Astrocyte (in vitro differentiated cells and primary cell): Measurements from ENCODE around the gene MLKL. TPM values are rescaled to one million over a fixed set of nuclear protein-coding genes. Genes with fewer than 3 reads are reported as not detected.
A peak's percentile ranks its signal among the peaks of the same experiment; 100 is the strongest.

Experiments
- DNase-seq: peaks from one replicate; pipeline ENCODE4 v3.0.0-alpha.2; 2010; ENCODE audit warnings: low read depth
- FAIRE-seq: peaks from 2 replicates; lab custom pipeline; 2011; peaks lifted over from hg19 to GRCh38; lab: Jason Lieb, UNC
- H2AFZ ChIP-seq: 2 replicates; pipeline ENCODE4 v1.6.0; 2012; ENCODE audit warnings: low read depth, low read length, inconsistent platforms
- H3K27ac ChIP-seq: 2 replicates; pipeline ENCODE4 v1.5.1; 2011; ENCODE audit warnings: low read depth, low read length, inconsistent platforms
- H3K27me3 ChIP-seq: 2 replicates; pipeline ENCODE4 v1.6.0; 2011; ENCODE audit warnings: low read length, inconsistent platforms; ENCODE audit not compliant: insufficient read depth
- H3K36me3 ChIP-seq: 2 replicates; pipeline ENCODE4 v1.5.1; 2011; ENCODE audit warnings: low read length, inconsistent platforms; ENCODE audit not compliant: insufficient read depth
- H3K4me1 ChIP-seq: 2 replicates; pipeline ENCODE4 v1.5.1; 2011; ENCODE audit warnings: low read length, inconsistent platforms; ENCODE audit not compliant: insufficient read depth
- H3K4me2 ChIP-seq: 2 replicates; pipeline ENCODE4 v1.6.0; 2012; ENCODE audit warnings: low read length, inconsistent platforms
- H3K4me3 ChIP-seq: 2 replicates; pipeline ENCODE4 v1.5.1; 2011; ENCODE audit warnings: low read depth, mild to moderate bottlenecking, low read length, inconsistent platforms; ENCODE audit not compliant: insufficient read depth
- H3K79me2 ChIP-seq: 2 replicates; pipeline ENCODE4 v1.6.0; 2012; ENCODE audit warnings: mild to moderate bottlenecking, low read length, inconsistent platforms; ENCODE audit not compliant: insufficient read depth
- H3K9ac ChIP-seq: 2 replicates; pipeline ENCODE4 v1.6.0; 2012; ENCODE audit warnings: mild to moderate bottlenecking, low read length, inconsistent platforms
- H3K9me3 ChIP-seq: 2 replicates; pipeline ENCODE4 v1.5.1; 2012; ENCODE audit warnings: low read depth, mild to moderate bottlenecking, low read length, inconsistent platforms; ENCODE audit not compliant: insufficient read depth
- H4K20me1 ChIP-seq: 2 replicates; pipeline ENCODE4 v1.6.0; 2012; ENCODE audit warnings: low read length, inconsistent platforms; ENCODE audit not compliant: insufficient read depth
- H3K27ac Mint-ChIP-seq: one replicate; pipeline ENCODE4 v1.8.0; 2021; ENCODE audit warnings: mild to moderate bottlenecking, mixed read lengths; ENCODE audit not compliant: unreplicated experiment
- H3K27me3 Mint-ChIP-seq: one replicate; pipeline ENCODE4 v1.8.0; 2021; ENCODE audit warnings: low read depth, mixed read lengths; ENCODE audit not compliant: unreplicated experiment
- H3K36me3 Mint-ChIP-seq: one replicate; pipeline ENCODE4 v1.8.0; 2021; ENCODE audit warnings: low read depth, mixed read lengths; ENCODE audit not compliant: unreplicated experiment
- H3K4me1 Mint-ChIP-seq: one replicate; pipeline ENCODE4 v1.8.0; 2021; ENCODE audit warnings: low read depth, mixed read lengths; ENCODE audit not compliant: unreplicated experiment
- H3K4me3 Mint-ChIP-seq: one replicate; pipeline ENCODE4 v1.8.0; 2021; ENCODE audit warnings: mild to moderate bottlenecking, moderate library complexity, mixed read lengths; ENCODE audit not compliant: unreplicated experiment
- H3K9me3 Mint-ChIP-seq: one replicate; pipeline ENCODE4 v1.8.0; 2021; ENCODE audit warnings: mild to moderate bottlenecking, mixed read lengths; ENCODE audit not compliant: unreplicated experiment
- EZH2 ChIP-seq: IDR thresholded peaks from 2 replicates; pipeline ENCODE4 v1.6.1; 2012; ENCODE audit warnings: mild to moderate bottlenecking, low read length, inconsistent platforms; ENCODE audit not compliant: insufficient read depth
- total RNA-seq: library from RNA; stranded (reverse); gene quantifications from 2 replicates; pipeline ENCODE4 v1.2.1, GENCODE V29; 2021
- TF ChIP-seq, protein P1 (sequence below): IDR thresholded peaks from 2 replicates; pipeline ENCODE4 v1.5.1; 2011; ENCODE audit warnings: low read depth, mild to moderate bottlenecking, inconsistent platforms, low read length, moderate library complexity; ENCODE audit not compliant: insufficient read depth

The MLKL gene
- total RNA-seq, 1 donor from 2014 or later, result 6.2 TPM

GRCh38 chr16:74666010-74666421 lies 34.6 kb downstream of the MLKL start:
- H3K27ac ChIP-seq, result peak overlapping the region; percentile 73

GRCh38 chr16:74661064-74661463 lies 39.6 kb downstream of the MLKL start:
- Mint-ChIP-seq H3K4me3 (no peak overlapping the region), H3K9me3 (no peaks in the 10 kb centered on the region), H3K36me3 (peaks cover 22% of the 10 kb centered on the region), H3K27ac (no peak overlapping the region), H3K4me1 (peaks cover 10% of the 10 kb centered on the region), H3K27me3 (no peaks in the 10 kb centered on the region)
- H3K79me2 ChIP-seq, result peaks cover 100% of the 10 kb centered on the region
- H3K27me3 ChIP-seq, result no peaks in the 10 kb centered on the region
- no peak overlapping the region for H2AFZ ChIP-seq
- no peak for FAIRE-seq
- H3K9ac ChIP-seq, result no peak overlapping the region
- peaks cover 39% of the 10 kb centered on the region for H3K36me3 ChIP-seq
- no peak for DNase-seq
- H3K4me1 ChIP-seq, result no peaks in the 10 kb centered on the region
- no peak for TF ChIP-seq EZH2
- TF ChIP-seq, protein P1, sequence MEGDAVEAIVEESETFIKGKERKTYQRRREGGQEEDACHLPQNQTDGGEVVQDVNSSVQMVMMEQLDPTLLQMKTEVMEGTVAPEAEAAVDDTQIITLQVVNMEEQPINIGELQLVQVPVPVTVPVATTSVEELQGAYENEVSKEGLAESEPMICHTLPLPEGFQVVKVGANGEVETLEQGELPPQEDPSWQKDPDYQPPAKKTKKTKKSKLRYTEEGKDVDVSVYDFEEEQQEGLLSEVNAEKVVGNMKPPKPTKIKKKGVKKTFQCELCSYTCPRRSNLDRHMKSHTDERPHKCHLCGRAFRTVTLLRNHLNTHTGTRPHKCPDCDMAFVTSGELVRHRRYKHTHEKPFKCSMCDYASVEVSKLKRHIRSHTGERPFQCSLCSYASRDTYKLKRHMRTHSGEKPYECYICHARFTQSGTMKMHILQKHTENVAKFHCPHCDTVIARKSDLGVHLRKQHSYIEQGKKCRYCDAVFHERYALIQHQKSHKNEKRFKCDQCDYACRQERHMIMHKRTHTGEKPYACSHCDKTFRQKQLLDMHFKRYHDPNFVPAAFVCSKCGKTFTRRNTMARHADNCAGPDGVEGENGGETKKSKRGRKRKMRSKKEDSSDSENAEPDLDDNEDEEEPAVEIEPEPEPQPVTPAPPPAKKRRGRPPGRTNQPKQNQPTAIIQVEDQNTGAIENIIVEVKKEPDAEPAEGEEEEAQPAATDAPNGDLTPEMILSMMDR, result no peak
- H3K4me3 ChIP-seq, result no peak overlapping the region
- no peak overlapping the region for H3K27ac ChIP-seq
- peaks cover 54% of the 10 kb centered on the region for H4K20me1 ChIP-seq
- H3K9me3 ChIP-seq, result no peaks in the 10 kb centered on the region
- H3K4me2 ChIP-seq, result no peak overlapping the region

More at GRCh38 chr16:74666010-74666421, 34.6 kb downstream of the MLKL start:
- no peaks in the 10 kb centered on the region for H3K27me3 ChIP-seq
- H3K4me2 ChIP-seq, result peak overlapping the region; percentile 89
- Mint-ChIP-seq H3K27me3 (no peaks in the 10 kb centered on the region), H3K36me3 (peaks cover 8% of the 10 kb centered on the region), H3K4me1 (peaks cover 6% of the 10 kb centered on the region), H3K9me3 (no peaks in the 10 kb centered on the region), H3K4me3 (peak overlapping the region; percentile 90), H3K27ac (no peak overlapping the region)
- no peak for TF ChIP-seq EZH2
- TF ChIP-seq, protein P1, result no peak
- FAIRE-seq, result no peak
- H3K36me3 ChIP-seq, result peaks cover 13% of the 10 kb centered on the region
- H3K9me3 ChIP-seq, result no peaks in the 10 kb centered on the region
- peaks cover 57% of the 10 kb centered on the region for H3K79me2 ChIP-seq
- peak overlapping the region; percentile 81 for H3K4me3 ChIP-seq
- no peak overlapping the region for H2AFZ ChIP-seq
- no peak for DNase-seq
- H3K4me1 ChIP-seq, result no peaks in the 10 kb centered on the region
- H3K9ac ChIP-seq, result peak overlapping the region; percentile 88
- peaks cover 15% of the 10 kb centered on the region for H4K20me1 ChIP-seq

- Mint-ChIP-seq H3K4me1 (peaks cover 10% of the 10 kb centered on the region), H3K9me3 (no peaks in the 10 kb centered on the region), H3K4me3 (no peak overlapping the region), H3K27ac (no peak overlapping the region), H3K36me3 (peaks cover 24% of the 10 kb centered on the region), H3K27me3 (no peaks in the 10 kb centered on the region)
- peaks cover 100% of the 10 kb centered on the region for H3K79me2 ChIP-seq
- H3K9me3 ChIP-seq, result no peaks in the 10 kb centered on the region
- H3K36me3 ChIP-seq, result peaks cover 39% of the 10 kb centered on the region
- no peak overlapping the region for H3K27ac ChIP-seq
- H3K9ac ChIP-seq, result no peak overlapping the region
- no peak overlapping the region for H2AFZ ChIP-seq
- no peak overlapping the region for H3K4me2 ChIP-seq
- no peaks in the 10 kb centered on the region for H3K4me1 ChIP-seq
- FAIRE-seq, result no peak
- peaks cover 54% of the 10 kb centered on the region for H4K20me1 ChIP-seq
- no peak overlapping the region for H3K4me3 ChIP-seq
- no peaks in the 10 kb centered on the region for H3K27me3 ChIP-seq
- no peak for TF ChIP-seq EZH2
- TF ChIP-seq, protein P1, result no peak
- DNase-seq, result no peak
Measured at GRCh38 chr16:74660383-74660782, 40.3 kb downstream of the MLKL start.
